Measurements from ENCODE around the gene DCAF12.
"Not testable (repeated sequence)": the region's sequence is repeated elsewhere in the genome, so short reads cannot be mapped to it uniquely, and the experiment has no call there.

Gene DCAF12

DNA sequence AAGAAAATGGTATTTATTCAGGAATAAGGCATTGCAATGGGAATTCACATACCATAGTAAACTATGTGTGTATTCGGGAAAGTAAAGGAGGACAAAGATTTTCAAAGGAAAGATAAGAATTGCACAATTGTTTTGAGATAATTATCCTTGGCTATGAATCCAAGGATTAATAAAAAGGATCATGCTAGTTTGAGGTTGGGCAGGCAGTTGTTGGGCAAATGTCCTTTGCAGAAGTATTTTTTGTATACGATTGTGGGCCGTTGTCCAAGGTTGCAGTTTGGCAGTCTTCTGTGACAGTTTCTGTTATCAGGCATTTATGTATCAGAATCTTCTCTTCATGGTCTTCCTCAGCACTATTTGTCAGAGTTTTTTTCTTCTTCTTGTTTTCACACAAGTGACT lies 67.2 kb downstream of the DCAF12 start:
- DNase-seq = no peak

DNA sequence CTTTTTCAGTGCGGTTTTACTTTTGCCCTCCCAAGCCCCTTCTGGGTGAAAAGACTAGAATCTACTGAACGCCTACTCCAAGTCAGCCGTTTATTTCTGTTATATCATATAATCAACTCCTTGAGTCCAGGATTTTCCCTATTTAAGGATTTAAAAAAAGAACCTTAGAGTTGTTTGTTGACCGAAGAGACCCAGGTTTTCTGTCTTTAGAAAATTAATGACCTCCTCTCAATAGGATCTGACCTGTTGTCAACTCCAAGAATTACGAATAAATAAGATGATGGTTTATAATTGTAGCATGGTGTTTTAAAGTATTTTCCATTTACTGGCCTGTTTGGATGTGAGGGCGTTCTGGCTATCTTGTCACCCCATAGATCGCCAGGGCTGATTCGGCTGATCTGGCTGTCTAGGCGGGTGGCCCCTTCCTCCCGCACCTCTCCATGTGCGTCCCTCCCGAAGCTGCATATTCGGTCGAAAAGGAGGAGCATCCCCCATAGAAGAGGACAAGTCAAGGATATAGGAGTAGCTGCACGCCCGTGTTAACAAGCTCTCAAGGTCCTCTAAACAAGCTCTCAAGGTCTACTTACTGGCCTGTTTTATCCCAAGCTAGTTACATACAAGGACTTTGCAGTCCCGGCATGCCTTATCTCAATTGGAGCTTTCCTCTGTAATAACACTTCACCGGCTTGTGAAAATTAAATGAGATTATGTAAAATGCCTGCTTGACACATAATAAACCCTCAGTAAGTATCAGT lies 76.7 kb downstream of the DCAF12 start:
- no peak for DNase-seq

DNA sequence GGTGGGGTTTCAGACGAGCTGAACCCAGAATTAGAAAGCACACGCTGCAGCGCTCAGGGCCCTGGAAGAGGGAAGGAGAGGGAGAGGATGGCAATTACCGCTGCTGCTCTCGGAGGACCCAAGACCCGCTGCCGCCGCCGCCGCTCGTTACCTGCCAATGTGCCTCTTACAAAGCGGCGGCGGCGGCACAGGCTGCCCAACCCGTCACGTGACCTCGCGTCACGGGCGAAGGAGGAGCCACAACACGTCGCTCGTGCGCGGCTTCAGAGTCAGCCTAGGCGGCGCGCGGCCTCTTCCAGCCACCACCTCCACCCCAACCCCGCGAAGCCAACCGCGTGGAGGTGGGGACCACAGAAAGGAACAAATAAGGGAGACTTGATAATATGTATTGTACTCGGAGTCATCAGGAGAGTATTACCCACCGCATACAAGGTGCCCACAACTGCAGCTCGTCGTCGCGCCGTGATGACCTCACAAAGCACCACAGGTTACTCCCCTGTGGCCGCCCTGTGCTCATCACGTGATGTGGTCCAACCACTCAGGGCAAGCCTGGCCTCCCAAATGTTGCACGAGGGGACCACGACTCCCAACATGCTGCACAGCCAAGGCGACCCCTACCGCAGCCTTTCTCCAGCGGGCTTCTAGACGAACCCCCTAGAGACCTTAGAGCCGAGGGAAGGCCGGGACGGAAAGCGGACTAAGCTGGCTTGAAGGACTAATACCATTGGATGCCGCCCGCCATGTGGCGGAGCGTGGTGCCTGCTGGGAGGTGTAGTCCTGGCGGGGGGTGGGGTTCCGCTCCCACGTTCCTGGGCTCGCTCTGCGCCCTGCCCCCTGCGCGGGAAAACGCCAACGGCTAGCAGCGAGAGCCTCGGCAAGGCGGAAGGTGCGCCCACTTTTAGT lies 77.5 kb downstream of the DCAF12 start, which contains the start of gene UBAP2:
Gene UBAP2 (minus strand): TSS at position 161 of the 903 bp plus-strand sequence. CDS start 31,739 bp downstream, outside the sequence.
- DNase-seq = peak; percentile 97

DNA sequence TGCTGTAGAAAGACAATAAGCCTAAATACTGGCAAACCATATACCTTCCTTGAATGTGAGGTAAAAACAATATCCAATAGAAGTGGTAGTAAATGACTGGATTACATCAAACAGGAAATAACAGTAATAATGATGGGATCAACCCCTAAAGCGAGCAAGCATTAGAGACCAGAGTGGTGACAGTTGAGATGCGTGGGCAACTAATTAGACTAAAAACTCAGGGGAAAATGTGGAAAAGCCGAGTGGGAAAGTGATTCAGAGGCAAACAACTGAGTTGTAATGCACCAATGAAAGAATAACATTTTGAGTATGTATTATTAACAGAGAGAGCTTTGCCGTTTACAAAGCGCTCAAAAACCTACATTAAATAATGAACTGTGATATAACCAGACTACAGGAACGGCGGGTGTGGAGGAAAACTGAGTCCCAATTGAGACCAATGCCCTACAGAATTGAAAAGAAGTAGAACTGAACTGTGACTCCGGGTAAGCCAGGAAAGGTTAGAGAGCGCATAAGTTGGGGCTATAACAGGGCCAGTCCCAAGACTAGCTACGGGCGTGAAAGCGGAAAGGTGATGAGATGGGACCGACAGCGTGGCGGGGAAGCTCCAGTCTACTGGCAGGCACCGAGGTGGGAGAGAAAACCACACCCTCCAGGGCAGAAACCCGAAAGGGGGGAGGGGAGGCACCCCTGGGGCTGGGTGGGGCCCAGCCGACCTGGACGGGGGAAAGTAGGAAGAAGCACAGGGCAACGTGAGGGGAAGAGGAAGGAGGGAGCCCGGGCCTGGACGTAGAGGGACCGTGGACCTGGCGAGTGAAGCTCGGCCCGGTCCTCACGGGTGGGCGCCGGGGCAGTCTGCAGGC lies 78.4 kb downstream of the DCAF12 start:
- peak; percentile 11 for DNase-seq

DNA sequence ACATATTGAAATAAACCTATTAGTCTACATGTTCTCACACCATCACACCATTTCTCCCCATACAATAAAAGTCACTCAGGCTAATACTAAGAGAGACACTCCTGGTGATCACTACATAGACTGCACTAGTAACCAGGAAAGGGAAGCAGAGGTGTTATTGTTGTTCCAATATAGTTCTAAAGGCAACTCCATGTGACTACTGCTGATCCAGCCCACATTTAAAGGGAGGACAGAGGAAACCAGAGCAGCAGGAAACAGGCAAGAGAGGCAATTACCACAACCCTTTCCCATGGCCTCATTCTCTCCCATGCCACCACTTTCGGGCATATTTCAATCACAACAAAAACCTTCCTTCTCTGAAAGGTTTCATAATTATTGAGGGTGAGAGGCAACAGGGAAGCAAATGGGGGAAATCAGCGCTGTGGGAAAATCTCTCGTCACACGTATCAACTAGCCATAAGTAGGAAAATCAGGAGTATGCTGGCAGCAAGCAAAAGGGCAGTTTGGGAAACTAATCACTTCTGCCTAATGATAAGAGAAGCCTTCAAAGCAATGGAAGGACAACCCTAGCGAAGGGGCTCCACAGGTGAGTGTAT lies 79.6 kb downstream of the DCAF12 start:
- DNase-seq = no peak

DNA sequence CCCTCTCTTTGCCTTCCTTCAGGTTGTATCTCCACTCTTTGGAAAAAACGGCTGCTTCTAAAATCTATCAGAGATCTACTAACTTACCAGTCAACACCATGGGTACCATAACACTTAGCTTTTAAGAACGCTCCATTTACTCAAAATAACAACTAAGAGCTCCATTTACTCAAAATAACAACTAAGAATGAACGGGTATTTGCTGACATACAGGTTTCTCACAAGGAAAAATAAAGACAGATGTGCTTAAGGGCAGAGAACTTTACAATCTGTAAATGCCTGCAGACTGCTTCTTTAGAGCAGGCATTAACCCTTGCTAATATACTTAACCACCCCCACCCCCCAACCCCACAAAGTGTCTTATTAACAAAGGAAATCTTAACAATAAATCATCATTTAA lies 80.6 kb downstream of the DCAF12 start:
- no peak for DNase-seq

DNA sequence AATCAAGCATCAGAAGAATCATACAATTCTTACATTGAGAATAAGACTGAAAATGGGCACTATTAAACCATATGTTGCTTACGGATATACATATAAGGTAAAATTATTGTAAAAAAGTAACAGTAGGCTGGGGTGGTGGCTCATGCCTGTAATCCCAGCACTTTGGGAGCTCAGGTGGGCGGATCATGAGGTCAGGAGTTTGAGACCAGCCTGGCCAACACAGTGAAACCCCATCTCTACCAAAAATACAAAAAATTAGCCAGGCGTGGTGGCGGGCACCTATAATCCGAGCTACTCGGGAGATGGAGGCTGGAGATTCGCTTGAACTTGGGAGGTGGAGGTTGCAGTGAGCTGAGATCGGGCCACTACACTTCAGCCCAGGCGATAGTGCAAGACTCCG lies 84.4 kb downstream of the DCAF12 start:
- not testable (repeated sequence) for DNase-seq

DNA sequence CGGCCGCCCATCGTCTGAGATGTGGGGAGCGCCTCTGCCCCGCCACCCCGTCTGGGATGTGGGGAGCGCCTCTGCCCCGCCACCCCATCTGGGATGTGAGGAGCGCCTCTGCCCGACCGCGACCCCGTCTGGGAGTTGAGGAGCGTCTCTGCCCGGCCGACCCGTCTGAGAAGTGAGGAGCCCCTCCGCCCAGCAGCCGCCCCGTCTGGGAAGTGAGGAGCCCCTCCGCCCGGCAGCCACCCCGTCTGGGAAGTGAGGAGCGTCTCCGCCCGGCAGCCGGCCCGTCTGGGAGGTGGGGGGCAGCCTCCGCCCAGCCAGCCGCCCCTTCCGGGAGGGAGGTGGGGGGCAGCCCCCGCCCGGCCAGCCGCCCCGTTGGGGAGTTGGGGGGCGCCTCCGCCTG lies 87.6 kb downstream of the DCAF12 start:
- DNase-seq = not testable (repeated sequence)

DNA sequence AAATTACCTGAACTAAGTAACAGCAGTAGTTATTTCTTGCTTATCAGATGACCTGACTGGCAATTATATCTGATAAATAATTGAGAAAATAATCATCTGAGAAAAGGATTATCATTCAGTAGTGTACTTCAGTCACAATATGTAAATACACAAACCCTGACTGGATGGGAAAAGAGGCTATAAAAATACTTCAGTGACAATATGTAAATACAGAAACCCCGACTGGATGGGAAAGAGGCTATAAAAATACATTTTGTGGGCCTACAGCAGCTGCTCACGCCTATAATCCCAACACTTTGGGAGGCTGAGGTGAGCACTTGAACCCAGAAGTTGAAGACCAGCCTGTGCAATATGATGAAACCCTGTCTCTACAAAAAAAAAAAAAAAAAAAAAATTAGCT lies 88.9 kb downstream of the DCAF12 start:
- no peak for DNase-seq

DNA sequence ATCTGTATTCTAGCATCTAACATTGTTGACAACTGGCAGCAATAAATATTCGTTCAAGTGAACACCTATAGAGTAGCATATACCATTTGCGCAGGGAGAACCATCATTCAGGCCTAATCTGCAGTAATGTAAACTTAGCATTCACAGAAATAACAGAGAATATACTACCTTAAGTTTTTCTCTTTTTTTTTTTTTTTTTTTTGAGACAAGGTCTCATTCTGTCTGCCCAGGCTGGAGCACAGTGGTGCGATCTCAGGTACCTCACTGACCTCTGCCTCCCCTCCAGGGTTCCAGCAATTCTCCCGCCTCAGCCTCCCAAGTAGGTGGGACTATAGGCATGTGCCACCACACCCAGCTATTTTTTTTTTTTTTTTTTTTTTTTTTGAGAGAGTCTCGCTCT lies 89.9 kb downstream of the DCAF12 start:
- DNase-seq = no peak
